ENCODE results near the gene MMP21. TPM values are rescaled to one million over a fixed set of nuclear protein-coding genes. Genes with fewer than 3 reads are reported as not detected.

Gene MMP21
- total and polyA plus RNA-seq, 5 experiments from 2014 or later = 0.18 to 0.71 TPM; not detected in 3

Small RNAs within 50 kb of the gene (microRNA-seq; reads per million reads assigned to microRNA genes)
- 1.7 reads per million for gene MIR4484 (ENCODE audit: borderline microRNAs expressed)

Other genes starting within 250 kb of the MMP21 start
- not detected for gene TEX36, start 92.7 kb downstream of the MMP21 start, total RNA-seq
- not detected for gene TEX36, start 92.7 kb downstream of the MMP21 start, polyA plus RNA-seq
- 10 to 100 TPM; 58.1 to 61.4 TPM for gene EDRF1, start 56.1 kb downstream of the MMP21 start, total RNA-seq
- 10 to 100 TPM; 10.3 to 12.8 (median 11.6) TPM for gene EDRF1, start 56.1 kb downstream of the MMP21 start, polyA plus RNA-seq
- gene UROS, start 47.4 kb upstream of the MMP21 start, total RNA-seq = 10 to 100 TPM; 37.8 to 40.6 TPM
- gene UROS, start 47.4 kb upstream of the MMP21 start, polyA plus RNA-seq = 10 to 100 TPM; 62.2 to 71.8 (median 66.5) TPM
- gene BCCIP, start 47.7 kb upstream of the MMP21 start, total RNA-seq = 10 to 100 TPM; 46.3 to 54.9 TPM
- 10 to 100 TPM; 87.8 to 94.0 (median 93.6) TPM for gene BCCIP, start 47.7 kb upstream of the MMP21 start, polyA plus RNA-seq
- gene DHX32, start 105.5 kb upstream of the MMP21 start, total RNA-seq = 10 to 100 TPM; 17.3 to 19.1 TPM
- 10 to 100 TPM; 11.5 to 17.3 (median 14.2) TPM for gene DHX32, start 105.5 kb upstream of the MMP21 start, polyA plus RNA-seq
- gene FANK1, start 120.7 kb upstream of the MMP21 start, total RNA-seq = under 1 TPM; 0.52 to 0.96 TPM
- not detected for gene FANK1, start 120.7 kb upstream of the MMP21 start, polyA plus RNA-seq

Data from naive thymus-derived CD8-positive, alpha-beta T cell (primary cell).